Activated CD8-positive, alpha-beta T cell treated with anti-CD3 and anti-CD28 coated beads for 36 hours (primary cell): Measurements from ENCODE around the gene BICD2. TPM values are rescaled to one million over a fixed set of nuclear protein-coding genes. Genes with fewer than 3 reads are reported as not detected.

ENCODE experiments used
- ATAC-seq: fragments of 200-7000 bp; cut with Tn5 transposase; one replicate; pipeline ENCODE4 v1.10.0; 2021; ENCODE audit warnings: mild to moderate bottlenecking, moderate library complexity
- CTCF ChIA-PET: fragments of 350-600 bp; sonication (Branson Sonifier 250); formaldehyde crosslinking; loops from one replicate; lab custom pipeline; 2021; ENCODE audit warnings: antibody characterized with exemption; lab: Charles Lee
- POLR2A ChIA-PET: fragments of 350-600 bp; sonication (Branson Sonifier 250); formaldehyde crosslinking; loops from one replicate; lab custom pipeline; 2021; ENCODE audit warnings: antibody characterized with exemption; lab: Charles Lee
- DNase-seq: peaks from one replicate; pipeline ENCODE4 v3.0.0-alpha.2; 2020
- H3K27ac Mint-ChIP-seq: one replicate; pipeline ENCODE4 v1.8.0; 2021; ENCODE audit warnings: mild to moderate bottlenecking, mixed read lengths
- H3K27me3 Mint-ChIP-seq: one replicate; pipeline ENCODE4 v1.8.0; 2021; ENCODE audit warnings: mixed read lengths
- H3K36me3 Mint-ChIP-seq: one replicate; pipeline ENCODE4 v1.8.0; 2021; ENCODE audit warnings: low read depth, mixed read lengths
- H3K4me1 Mint-ChIP-seq: one replicate; pipeline ENCODE4 v1.8.0; 2021; ENCODE audit warnings: low read depth, mixed read lengths
- H3K4me3 Mint-ChIP-seq: one replicate; pipeline ENCODE4 v1.8.0; 2021; ENCODE audit warnings: mild to moderate bottlenecking, moderate library complexity, mixed read lengths
- H3K9me3 Mint-ChIP-seq: one replicate; pipeline ENCODE4 v1.8.0; 2021; ENCODE audit warnings: mixed read lengths
- intact Hi-C: fragments of 100-400 bp; cut with micrococcal nuclease; formaldehyde crosslinking; loops from one replicate; pipeline ENCODE4 v1.10.0; 2022
- total RNA-seq, 2 experiments: library from RNA; stranded (reverse); gene quantifications; one replicate each; pipeline ENCODE4 v1.2.3, GENCODE V29; 2021
- TF ChIP-seq, protein P1 (sequence below): fragments of 200-600 bp; IDR thresholded peaks from one replicate; pipeline ENCODE4 v1.8.0; 2022; ENCODE audit warnings: antibody characterized with exemption, mild to moderate bottlenecking

BICD2 gene
- total RNA-seq, 2 experiments from 2014 or later, result 14.2 to 16.8 TPM

DNA sequence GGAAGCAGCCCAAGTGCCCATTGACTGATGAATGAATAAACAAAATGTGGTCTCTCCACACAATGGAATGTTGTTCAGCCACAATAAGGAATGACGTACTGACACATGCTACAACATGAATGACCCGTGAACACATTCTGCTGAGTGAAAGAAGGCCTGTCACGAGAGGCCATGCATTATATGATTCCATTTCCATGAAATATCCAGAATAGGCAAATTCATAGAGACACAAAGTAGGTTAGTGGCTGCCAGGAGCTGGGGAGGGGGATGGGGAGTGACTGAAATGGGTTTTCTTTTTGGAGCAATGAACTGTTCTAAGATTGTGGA is 41.4 kb downstream of the BICD2 start:
- ChIA-PET CTCF (no interaction called here), POLR2A (no interaction called here)
- TF ChIP-seq, protein P1, sequence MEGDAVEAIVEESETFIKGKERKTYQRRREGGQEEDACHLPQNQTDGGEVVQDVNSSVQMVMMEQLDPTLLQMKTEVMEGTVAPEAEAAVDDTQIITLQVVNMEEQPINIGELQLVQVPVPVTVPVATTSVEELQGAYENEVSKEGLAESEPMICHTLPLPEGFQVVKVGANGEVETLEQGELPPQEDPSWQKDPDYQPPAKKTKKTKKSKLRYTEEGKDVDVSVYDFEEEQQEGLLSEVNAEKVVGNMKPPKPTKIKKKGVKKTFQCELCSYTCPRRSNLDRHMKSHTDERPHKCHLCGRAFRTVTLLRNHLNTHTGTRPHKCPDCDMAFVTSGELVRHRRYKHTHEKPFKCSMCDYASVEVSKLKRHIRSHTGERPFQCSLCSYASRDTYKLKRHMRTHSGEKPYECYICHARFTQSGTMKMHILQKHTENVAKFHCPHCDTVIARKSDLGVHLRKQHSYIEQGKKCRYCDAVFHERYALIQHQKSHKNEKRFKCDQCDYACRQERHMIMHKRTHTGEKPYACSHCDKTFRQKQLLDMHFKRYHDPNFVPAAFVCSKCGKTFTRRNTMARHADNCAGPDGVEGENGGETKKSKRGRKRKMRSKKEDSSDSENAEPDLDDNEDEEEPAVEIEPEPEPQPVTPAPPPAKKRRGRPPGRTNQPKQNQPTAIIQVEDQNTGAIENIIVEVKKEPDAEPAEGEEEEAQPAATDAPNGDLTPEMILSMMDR, result no peak
- peaks cover 29% of the 10 kb centered on the region for H3K36me3 Mint-ChIP-seq
- no peak overlapping the region for H3K4me3 Mint-ChIP-seq
- no peak overlapping the region for H3K27ac Mint-ChIP-seq
- DNase-seq (no peak), ATAC-seq (no peak)
- peaks cover 7% of the 10 kb centered on the region for H3K4me1 Mint-ChIP-seq
- H3K9me3 Mint-ChIP-seq, result no peaks in the 10 kb centered on the region
- intact Hi-C loops, result no loop called here
- H3K27me3 Mint-ChIP-seq, result no peaks in the 10 kb centered on the region

- DNase-seq (no peak), ATAC-seq (no peak)
- Mint-ChIP-seq H3K36me3 (peaks cover 27% of the 10 kb centered on the region), H3K27ac (no peak overlapping the region), H3K4me3 (no peak overlapping the region), H3K9me3 (no peaks in the 10 kb centered on the region), H3K4me1 (peaks cover 3% of the 10 kb centered on the region), H3K27me3 (no peaks in the 10 kb centered on the region)
- intact Hi-C loops, result no loop called here
- ChIA-PET CTCF (interaction anchor here (1.0 kb wide), 1 partner anchor 68 kb away, joined by 4 read pairs; no protein-coding TSS in a partner anchor), POLR2A (no interaction called here)
- TF ChIP-seq, protein P1, result no peak
Observed at GRCh38 chr9:92722386-92723298, 42.0 kb downstream of the BICD2 start.

- Mint-ChIP-seq H3K9me3 (no peaks in the 10 kb centered on the region), H3K4me1 (no peaks in the 10 kb centered on the region), H3K27ac (no peak overlapping the region), H3K4me3 (no peak overlapping the region), H3K27me3 (no peaks in the 10 kb centered on the region), H3K36me3 (peaks cover 31% of the 10 kb centered on the region)
- ChIA-PET CTCF (no interaction called here), POLR2A (no interaction called here)
- intact Hi-C loops, result no loop called here
- DNase-seq (no peak), ATAC-seq (no peak)
- TF ChIP-seq, protein P1, result no peak
Observed at GRCh38 chr9:92721548-92721947, 43.1 kb downstream of the BICD2 start.

- ChIA-PET POLR2A (no interaction called here), CTCF (no interaction called here)
- H3K27ac Mint-ChIP-seq, result no peak overlapping the region
Observed at GRCh38 chr9:92720807-92721535, 43.7 kb downstream of the BICD2 start.

More at GRCh38 chr9:92720807-92721535, 43.7 kb downstream of the BICD2 start:
- no peak overlapping the region for H3K4me3 Mint-ChIP-seq
- ATAC-seq (no peak), DNase-seq (no peak)
- H3K9me3 Mint-ChIP-seq, result no peaks in the 10 kb centered on the region
- peaks cover 36% of the 10 kb centered on the region for H3K36me3 Mint-ChIP-seq
- H3K27me3 Mint-ChIP-seq, result no peaks in the 10 kb centered on the region
- no peaks in the 10 kb centered on the region for H3K4me1 Mint-ChIP-seq
- TF ChIP-seq, protein P1, result no peak
- intact Hi-C loops, result no loop called here
